ENCODE data around the gene ELL2. TPM values are rescaled to one million over a fixed set of nuclear protein-coding genes. Genes with fewer than 3 reads are reported as not detected.

Gene ELL2
- total RNA-seq, 2 donors from 2014 or later: 83.9 to 248 TPM

- Histone ChIP-seq H3K27ac (no peak overlapping the region), H3K4me3 (no peak overlapping the region), H3K9me3 (no peaks in the 10 kb centered on the region), H3K4me1 (ENCODE audit: control insufficient read depth in 1 of 2, low read depth in 2 of 2) (peaks cover 49 to 78% of the 10 kb centered on the region in 2 donors), H3K36me3 (no peaks in the 10 kb centered on the region), H3K27me3 (replicated peaks; ENCODE audit: insufficient read depth) (no peaks in the 10 kb centered on the region)
- no peak for ATAC-seq (ENCODE audit: insufficient number of reproducible peaks, low FRiP score, low read depth)
- no peak for TF ChIP-seq CTCF (IDR thresholded peaks at IDR 0.05)
- no peak for DNase-seq (ENCODE audit: low spot score)
These were observed 35.7 kb downstream of the ELL2 start for GRCh38 chr5:95925939-95926338.

GRCh38 chr5:95925378-95925744, 36.3 kb downstream of the ELL2 start:
- no peak for TF ChIP-seq CTCF (IDR thresholded peaks at IDR 0.05)
- DNase-seq (ENCODE audit: low spot score) (no peak), ATAC-seq (ENCODE audit: insufficient number of reproducible peaks, low FRiP score, low read depth) (no peak)
- no peaks in the 10 kb centered on the region for H3K9me3 ChIP-seq
- no peaks in the 10 kb centered on the region for H3K36me3 ChIP-seq
- no peak overlapping the region for H3K4me3 ChIP-seq
- no peak overlapping the region for H3K27ac ChIP-seq
- no peaks in the 10 kb centered on the region for H3K27me3 ChIP-seq (replicated peaks; ENCODE audit: insufficient read depth)
- peaks cover 45 to 78% of the 10 kb centered on the region in 2 donors for H3K4me1 ChIP-seq (ENCODE audit: control insufficient read depth in 1 of 2, low read depth in 2 of 2)

GRCh38 chr5:95924720-95925377, 36.8 kb downstream of the ELL2 start:
- H3K36me3 ChIP-seq: no peaks in the 10 kb centered on the region
- peaks cover 42 to 74% of the 10 kb centered on the region in 2 donors for H3K4me1 ChIP-seq (ENCODE audit: control insufficient read depth in 1 of 2, low read depth in 2 of 2)
- no peak for ATAC-seq (ENCODE audit: insufficient number of reproducible peaks, low FRiP score, low read depth)
- H3K4me3 ChIP-seq: no peak overlapping the region
- no peak overlapping the region for H3K27ac ChIP-seq
- DNase-seq (ENCODE audit: low spot score): no peak
- no peak for TF ChIP-seq CTCF (IDR thresholded peaks at IDR 0.05)
- no peaks in the 10 kb centered on the region for H3K27me3 ChIP-seq (replicated peaks; ENCODE audit: insufficient read depth)
- H3K9me3 ChIP-seq: no peaks in the 10 kb centered on the region

GRCh38 chr5:95923918-95924544, 37.6 kb downstream of the ELL2 start:
- no peak for TF ChIP-seq CTCF (IDR thresholded peaks at IDR 0.05)
- no peak overlapping the region for H3K27ac ChIP-seq

GRCh38 chr5:95922798-95923197, 38.9 kb downstream of the ELL2 start:
- no peak for ATAC-seq (ENCODE audit: insufficient number of reproducible peaks, low FRiP score, low read depth)

More at GRCh38 chr5:95923918-95924544, 37.6 kb downstream of the ELL2 start:
- Histone ChIP-seq H3K36me3 (no peaks in the 10 kb centered on the region), H3K4me1 (ENCODE audit: control insufficient read depth in 1 of 2, low read depth in 2 of 2) (peaks cover 39 to 65% of the 10 kb centered on the region in 2 donors), H3K9me3 (no peaks in the 10 kb centered on the region), H3K27me3 (replicated peaks; ENCODE audit: insufficient read depth) (no peaks in the 10 kb centered on the region), H3K4me3 (no peak overlapping the region)
- DNase-seq (ENCODE audit: low spot score): no peak
- no peak for ATAC-seq (ENCODE audit: insufficient number of reproducible peaks, low FRiP score, low read depth)

More at GRCh38 chr5:95922798-95923197, 38.9 kb downstream of the ELL2 start:
- H3K9me3 ChIP-seq: no peaks in the 10 kb centered on the region
- H3K4me1 ChIP-seq (ENCODE audit: control insufficient read depth in 1 of 2, low read depth in 2 of 2): peaks cover 43 to 54% of the 10 kb centered on the region in 2 donors
- no peaks in the 10 kb centered on the region for H3K36me3 ChIP-seq
- H3K27me3 ChIP-seq (replicated peaks; ENCODE audit: insufficient read depth): no peaks in the 10 kb centered on the region
- no peak for DNase-seq (ENCODE audit: low spot score)
- H3K27ac ChIP-seq: no peak overlapping the region
- no peak overlapping the region for H3K4me3 ChIP-seq
- no peak for TF ChIP-seq CTCF (IDR thresholded peaks at IDR 0.05)
